GM12878 (cell line): ENCODE measurements around the gene CXCR6. TPM values are rescaled to one million over a fixed set of nuclear protein-coding genes. Genes with fewer than 3 reads are reported as not detected.

ENCODE experiments used
- ATAC-seq: fragments of 200-7000 bp; cut with Tn5 transposase; 3 replicates; pipeline ENCODE4 v1.9.1; 2020; ENCODE audit warnings: mild to moderate bottlenecking, moderate library complexity
- BruUV-seq: library from RNA; stranded (reverse); fragments of 400-500 nt; replicated peaks from 2 replicates; lab custom pipeline; 2021; lab: Mats Ljungman, UMichigan
- CTCF ChIA-PET: fragments of 300-600 bp; sonication (Branson Sonifier 250); formaldehyde crosslinking; extraction: SDS; loops from one replicate; lab custom pipeline; 2021; ENCODE audit warnings: inconsistent platforms; lab: Yijun Ruan, JAX
- POLR2A ChIA-PET: fragments of 350-600 bp; formaldehyde crosslinking; extraction: SDS; loops from one replicate; lab custom pipeline; 2021; ENCODE audit warnings: inconsistent platforms; lab: Charles Lee
- RAD21 ChIA-PET: fragments of 300-600 bp; sonication (Branson Sonifier 250); formaldehyde crosslinking; loops from one replicate; lab custom pipeline; 2023; ENCODE audit warnings: antibody characterized with exemption; ENCODE audit not compliant: unreplicated experiment; lab: Charles Lee
- SMC1A ChIA-PET: fragments of 300-600 bp; sonication (Branson Sonifier 250); formaldehyde crosslinking; loops from one replicate; lab custom pipeline; 2023; ENCODE audit not compliant: unreplicated experiment, uncharacterized antibody; lab: Charles Lee
- DNase-seq: peaks from one replicate; pipeline ENCODE4 v3.0.0-alpha.2; 2011; ENCODE audit warnings: low read depth, low spot score
- FAIRE-seq: peaks from 3 replicates; lab custom pipeline; 2011; peaks lifted over from hg19 to GRCh38; lab: Jason Lieb, UNC
- H2AFZ ChIP-seq: 2 replicates; pipeline ENCODE4 v1.6.0; 2011; ENCODE audit warnings: low read depth, low read length, control low read depth; ENCODE audit not compliant: control insufficient read depth
- H3K27ac ChIP-seq: 2 replicates; pipeline ENCODE4 v1.5.1; 2011; ENCODE audit warnings: control low read depth; ENCODE audit not compliant: control insufficient read depth, insufficient read depth
- H3K27me3 ChIP-seq, 2 experiments: replicated peaks in 1 of 2; 2 replicates each; pipeline versions ENCODE4 v1.6.0 to v1.6.1; 2011; ENCODE audit warnings: low read length in 1 of 2; ENCODE audit not compliant: control insufficient read depth in 2 of 2, insufficient read depth in 2 of 2
- H3K36me3 ChIP-seq, 2 experiments: 2 replicates each; pipeline ENCODE4 v1.5.1; 2011; ENCODE audit warnings: low read length in 1 of 2; ENCODE audit not compliant: control insufficient read depth in 2 of 2, insufficient read depth in 2 of 2
- H3K4me1 ChIP-seq: 2 replicates; pipeline ENCODE4 v1.6.1; 2011; ENCODE audit warnings: mild to moderate bottlenecking, low read length, moderate library complexity, mixed read lengths; ENCODE audit not compliant: control insufficient read depth, insufficient read depth
- H3K4me2 ChIP-seq: 2 replicates; pipeline ENCODE4 v1.6.0; 2011; ENCODE audit warnings: control low read depth; ENCODE audit not compliant: control insufficient read depth, insufficient read depth
- H3K4me3 ChIP-seq: fragments of 200-600 bp; sonication (generic); 2 replicates; pipeline ENCODE4 v1.5.1; 2016
- H3K79me2 ChIP-seq: 2 replicates; pipeline ENCODE4 v1.6.0; 2011; ENCODE audit warnings: low read length; ENCODE audit not compliant: control insufficient read depth, insufficient read depth
- H3K9ac ChIP-seq: 2 replicates; pipeline ENCODE4 v1.8.0; 2011; ENCODE audit warnings: low read length, control low read depth, mixed read lengths; ENCODE audit not compliant: control insufficient read depth, insufficient read depth
- H3K9me3 ChIP-seq: replicated peaks from 3 replicates; pipeline ENCODE4 v1.5.1; 2011; ENCODE audit warnings: mild to moderate bottlenecking, low read length; ENCODE audit not compliant: control insufficient read depth, insufficient read depth
- H4K20me1 ChIP-seq: 2 replicates; pipeline ENCODE4 v1.6.0; 2011; ENCODE audit not compliant: control insufficient read depth, insufficient read depth
- ATF7 ChIP-seq: fragments of 450-650 bp; IDR thresholded peaks from 2 replicates; pipeline ENCODE4 v1.6.1; 2016; ENCODE audit warnings: low read depth, mild to moderate bottlenecking
- ELK1 ChIP-seq: IDR thresholded peaks from 2 replicates; pipeline ENCODE4 v1.6.1; 2012; ENCODE audit warnings: low read depth, low read length, improper control_type of control experiment
- ETV6 ChIP-seq, 2 experiments: fragments of 450-650 bp in 1 of 2; IDR thresholded peaks in 1 of 2; conservative IDR thresholded peaks in 1 of 2; 2 replicates each; pipeline ENCODE4 v1.6.1; 2014; ENCODE audit warnings: antibody characterized with exemption in 1 of 2, borderline replicate concordance in 1 of 2, low read depth in 1 of 2, mild to moderate bottlenecking in 1 of 2, moderate library complexity in 1 of 2
- IRF4 ChIP-seq: IDR thresholded peaks from 2 replicates; pipeline ENCODE4 v1.6.1; 2011; ENCODE audit warnings: low read depth, low read length
- JUND ChIP-seq: IDR thresholded peaks from 2 replicates; pipeline ENCODE4 v1.6.1; 2012; ENCODE audit warnings: low read depth, mild to moderate bottlenecking, low read length, improper control_type of control experiment, moderate library complexity
- NFYA ChIP-seq: IDR thresholded peaks from 2 replicates; pipeline ENCODE4 v1.6.1; 2011; ENCODE audit warnings: low read depth, mild to moderate bottlenecking, low read length, improper control_type of control experiment, borderline replicate concordance
- PKNOX1 ChIP-seq: fragments of 450-650 bp; IDR thresholded peaks from 2 replicates; pipeline ENCODE4 v1.6.1; 2016; ENCODE audit warnings: mild to moderate bottlenecking
- POU2F2 ChIP-seq: IDR thresholded peaks from 3 replicates; pipeline ENCODE4 v1.6.1; 2011; ENCODE audit warnings: low read depth, mild to moderate bottlenecking, low read length, borderline replicate concordance
- PRDM15 ChIP-seq: fragments of 450-650 bp; formaldehyde crosslinking; IDR thresholded peaks from 2 replicates; pipeline ENCODE4 v1.4.0; 2020; ENCODE audit warnings: mild to moderate bottlenecking, moderate library complexity
- SMAD1 ChIP-seq: fragments of 450-650 bp; IDR thresholded peaks from 2 replicates; pipeline ENCODE4 v1.6.1; 2018; ENCODE audit warnings: mild to moderate bottlenecking, low read depth; ENCODE audit not compliant: partially characterized antibody
- SREBF1 ChIP-seq: IDR thresholded peaks from 2 replicates; pipeline ENCODE4 v1.6.1; 2012; ENCODE audit warnings: mild to moderate bottlenecking, low read length
- SREBF2 ChIP-seq: IDR thresholded peaks from 2 replicates; pipeline ENCODE4 v1.6.1; 2012; ENCODE audit warnings: mild to moderate bottlenecking, low read length
- ZNF622 ChIP-seq: fragments of 450-650 bp; IDR thresholded peaks from 2 replicates; pipeline ENCODE4 v1.6.1; 2017; ENCODE audit warnings: mild to moderate bottlenecking, inconsistent platforms
- WGBS: methylation state at CpG from one replicate; pipeline ENCODE4 v1.1.6; 2016; ENCODE audit warnings: low lambda C conversion rate; ENCODE audit not compliant: insufficient replicate concordance, insufficient coverage; ENCODE audit errors: missing lambda C conversion rate; 5-methylcytosine and 5-hydroxymethylcytosine counted together
- in situ Hi-C: fragments of 300-500 bp; cut with MboI; formaldehyde crosslinking; loops from 9 replicates; pipeline ENCODE4 v1.14.3; 2018; ENCODE audit warnings: mixed read lengths
- intact Hi-C: fragments of 100-400 bp; cut with micrococcal nuclease; formaldehyde crosslinking; loops from one replicate; pipeline ENCODE4 v1.14.2; 2022; ENCODE audit not compliant: unreplicated experiment
- polyA plus RNA-seq, 11 experiments: library from polyadenylated mRNA; depleted of rRNA in 4 of 11; unstranded in 6 of 11; stranded (reverse) in 5 of 11; fragments of >200 nt; fragmentation: Nextera tagmentation in 4 of 11; fragmentation: Illumina TruSeq in 1 of 11; extraction: Ambion mirVana in 4 of 11; extraction: Trizol in 1 of 11; gene quantifications; 1 replicate in 1 of 11; 2 replicates in 10 of 11; pipeline versions ENCODE4 v1.2.1 to v1.2.3, GENCODE V29; 2011 to 2016; ENCODE audit warnings: inconsistent platforms in 2 of 11, missing spikeins in 2 of 11, low read depth in 1 of 11
- total RNA-seq, 4 experiments: library from RNA; depleted of rRNA in 3 of 4; stranded (reverse); fragments of >200 nt in 3 of 4; fragmentation: Illumina TruSeq in 1 of 4; extraction: Trizol in 1 of 4; gene quantifications; 2 replicates each; pipeline versions ENCODE4 v1.2.1 to v1.2.3, GENCODE V29; 2013 to 2021
- TF ChIP-seq, protein P1 (sequence below): IDR thresholded peaks from 2 replicates; pipeline ENCODE4 v1.6.1; 2011; ENCODE audit warnings: low read depth, mild to moderate bottlenecking, low read length, moderate library complexity, borderline replicate concordance; ENCODE audit errors: extremely low read depth

Gene CXCR6
- total and polyA plus RNA-seq, 10 of the 15 experiments (the other 5 are each of a cell fraction or from before 2014, with no cell fraction given), result 0.04 to 0.20 (median 0.12) TPM; not detected in 5

DNA sequence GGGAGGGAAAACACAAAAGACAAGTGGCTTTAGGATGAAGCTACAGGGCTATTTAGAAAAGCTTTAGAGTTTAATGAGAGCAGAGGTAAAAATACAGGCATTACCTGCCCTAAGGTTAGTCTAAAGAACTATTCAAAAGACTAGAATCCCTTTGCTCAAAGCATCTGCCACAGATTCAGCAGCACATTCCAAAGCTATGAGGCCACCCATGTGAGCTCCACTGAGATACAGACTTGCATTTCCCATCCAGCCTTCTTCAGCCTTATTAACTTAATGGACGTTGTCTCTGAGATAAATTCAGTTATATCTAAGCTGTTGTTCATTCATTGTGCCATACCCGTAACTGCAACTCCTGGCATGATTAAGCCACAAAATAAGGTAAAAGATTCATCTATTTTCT lies 25.4 kb downstream of the CXCR6 start:
- in situ Hi-C loops (no loop called here), intact Hi-C loops (no loop called here)
- H3K79me2 ChIP-seq, result no peaks in the 10 kb centered on the region
- FAIRE-seq (no peak), ATAC-seq (no peak), DNase-seq (no peak)
- H2AFZ ChIP-seq, result no peak overlapping the region
- H3K36me3 ChIP-seq, result peaks cover 24 to 30% of the 10 kb centered on the region in 2 experiments
- ChIA-PET CTCF (interaction anchor here (0.6 to 2.5 kb wide), 5 partner anchors 12 to 108 kb away, joined by 3 to 11 read pairs (median 4); partner anchors contain the start of gene CXCR6), POLR2A (interaction anchor here (1.0 to 1.3 kb wide), 2 partner anchors 11 to 96 kb away, joined by 3 read pairs; no protein-coding TSS in a partner anchor), SMC1A (interaction anchor here (0.8 to 2.9 kb wide), 11 partner anchors 11 to 430 kb away, joined by 3 to 13 read pairs (median 4); no protein-coding TSS in a partner anchor), RAD21 (interaction anchor here (1.4 to 1.6 kb wide), 2 partner anchors 11 to 26 kb away, joined by 3 to 7 read pairs; partner anchors contain the start of gene CXCR6)
- H3K4me1 ChIP-seq, result peaks cover 42% of the 10 kb centered on the region
- TF ChIP-seq ELK1, result no peak
- TF ChIP-seq SREBF2, result no peak
- no peak for TF ChIP-seq PKNOX1
- TF ChIP-seq ETV6 (conservative IDR thresholded peaks at IDR 0.05 in 1 of 2, IDR thresholded peaks at IDR 0.05 in 1 of 2; ENCODE audit: borderline replicate concordance in 1 of 2, low read depth in 1 of 2), result no peak
- no peak for TF ChIP-seq ATF7
- no peak for TF ChIP-seq NFYA
- TF ChIP-seq POU2F2, result no peak
- no peak for TF ChIP-seq SMAD1
- TF ChIP-seq IRF4, result no peak
- TF ChIP-seq PRDM15 (CRISPR knock-in tag), result no peak
- TF ChIP-seq, protein P1, sequence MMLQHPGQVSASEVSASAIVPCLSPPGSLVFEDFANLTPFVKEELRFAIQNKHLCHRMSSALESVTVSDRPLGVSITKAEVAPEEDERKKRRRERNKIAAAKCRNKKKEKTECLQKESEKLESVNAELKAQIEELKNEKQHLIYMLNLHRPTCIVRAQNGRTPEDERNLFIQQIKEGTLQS, result no peak
- no peak for TF ChIP-seq JUND
- TF ChIP-seq ZNF622, result no peak
- no peak for TF ChIP-seq SREBF1
- no peak overlapping the region for H3K4me2 ChIP-seq
- no TSS peak for BruUV-seq
- no peaks in the 10 kb centered on the region for H3K27me3 ChIP-seq
- H4K20me1 ChIP-seq, result no peaks in the 10 kb centered on the region
- no peak overlapping the region for H3K9ac ChIP-seq
- H3K27ac ChIP-seq, result no peak overlapping the region
- 95% methylated on average over 2 of the region's 2 CpGs for WGBS
- no peak overlapping the region for H3K4me3 ChIP-seq
- H3K9me3 ChIP-seq, result no peaks in the 10 kb centered on the region
